LNCaP clone FGC (cell line): Measurements from ENCODE around the gene SMARCC2.
"Not testable (repeated sequence)": the region's sequence is repeated elsewhere in the genome, so short reads cannot be mapped to it uniquely, and the experiment has no call there.

Source experiments
- DNase-seq: peaks from one replicate; pipeline ENCODE4 v3.0.0-alpha.2; 2011; ENCODE audit warnings: low read depth
- H3K4me3 ChIP-seq: 2 replicates; pipeline ENCODE4 v1.5.1; 2011; ENCODE audit warnings: mild to moderate bottlenecking, low read depth, low read length, control low read depth
- CTCF ChIP-seq: IDR thresholded peaks from 2 replicates; pipeline ENCODE4 v1.5.1; 2012; ENCODE audit warnings: mild to moderate bottlenecking; ENCODE audit not compliant: control insufficient read depth, insufficient read depth; ENCODE audit errors: extremely low read depth

Gene SMARCC2

DNA sequence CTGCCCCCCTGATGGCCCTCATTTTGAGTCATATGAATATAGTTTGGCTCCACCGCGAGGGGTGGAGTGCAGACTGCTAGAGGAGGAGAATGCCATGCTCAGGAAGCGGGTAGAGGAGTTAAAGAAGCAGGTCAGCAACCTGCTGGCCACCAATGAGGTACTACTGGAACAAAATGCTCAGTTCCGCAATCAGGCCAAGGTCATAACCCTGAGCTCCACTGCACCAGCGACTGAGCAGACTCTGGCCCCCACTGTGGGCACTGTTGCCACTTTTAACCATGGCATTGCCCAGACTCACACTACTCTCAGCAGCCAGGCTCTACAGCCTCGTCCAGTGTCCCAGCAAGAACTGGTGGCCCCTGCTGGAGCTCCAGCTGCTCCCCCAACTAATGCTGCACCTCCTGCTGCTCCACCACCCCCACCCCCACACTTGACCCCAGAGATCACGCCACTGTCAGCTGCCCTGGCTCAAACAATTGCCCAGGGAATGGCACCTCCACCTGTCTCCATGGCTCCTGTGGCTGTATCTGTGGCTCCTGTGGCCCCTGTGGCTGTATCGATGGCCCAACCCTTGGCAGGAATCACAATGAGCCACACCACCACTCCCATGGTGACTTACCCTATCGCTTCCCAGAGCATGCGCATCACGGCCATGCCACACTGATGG is 67.9 kb downstream of the SMARCC2 start:
- H3K4me3 ChIP-seq: no peak overlapping the region
- no peak for DNase-seq
- TF ChIP-seq CTCF: no peak

DNA sequence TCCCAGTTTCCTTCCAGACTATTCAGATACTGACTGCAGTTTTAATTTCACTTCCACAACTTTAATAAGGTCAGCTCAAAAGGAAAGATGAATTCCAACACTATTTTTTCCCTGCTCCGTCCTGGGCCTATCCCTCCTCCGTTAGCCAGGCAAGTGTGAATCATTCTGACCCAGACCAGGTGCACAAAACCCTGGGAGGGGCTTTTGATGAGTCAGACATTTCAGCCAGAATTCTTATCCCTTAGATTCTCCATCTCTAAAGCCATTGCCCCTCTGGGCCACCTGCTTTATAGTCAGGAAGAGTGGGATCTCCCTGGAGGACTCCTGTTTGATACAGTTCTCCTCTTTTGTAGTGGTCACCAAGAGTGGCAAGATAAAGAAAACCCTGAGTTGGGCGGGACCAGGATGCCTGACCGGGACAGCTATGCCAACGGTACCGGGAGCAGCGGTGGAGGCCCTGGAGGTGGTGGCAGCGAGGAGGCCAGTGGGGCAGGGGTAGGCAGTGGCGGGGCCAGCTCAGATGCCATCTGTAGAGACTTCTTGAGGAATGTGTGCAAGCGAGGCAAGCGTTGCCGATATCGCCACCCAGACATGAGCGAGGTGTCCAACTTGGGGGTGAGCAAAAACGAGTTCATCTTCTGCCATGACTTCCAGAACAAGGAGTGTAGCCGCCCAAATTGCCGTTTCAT is 69.0 kb downstream of the SMARCC2 start:
- no peak for DNase-seq
- H3K4me3 ChIP-seq: no peak overlapping the region
- TF ChIP-seq CTCF: no peak

- peak; percentile 74 for DNase-seq
- TF ChIP-seq CTCF: peak; percentile 82
- peak overlapping the region; percentile 96 for H3K4me3 ChIP-seq
These were observed 69.9 kb downstream of the SMARCC2 start for GRCh38 chr12:56119361-56119796.

GRCh38 chr12:56118688-56119357 is 70.5 kb downstream of the SMARCC2 start:
- H3K4me3 ChIP-seq: peak overlapping the region; percentile 96
- TF ChIP-seq CTCF: no peak
- DNase-seq: no peak

- peak within 1 kb of the TSS; percentile 96 for H3K4me3 ChIP-seq
- TF ChIP-seq CTCF: peak; percentile 68
- peak; percentile 100 for DNase-seq
These were observed 71.2 kb downstream of the SMARCC2 start, which contains the start of gene ZC3H10 for GRCh38 chr12:56117778-56118687. ZC3H10 (plus strand) TSS chr12:56118266; CDS start chr12:56120563, 2,297 bp downstream.

DNA sequence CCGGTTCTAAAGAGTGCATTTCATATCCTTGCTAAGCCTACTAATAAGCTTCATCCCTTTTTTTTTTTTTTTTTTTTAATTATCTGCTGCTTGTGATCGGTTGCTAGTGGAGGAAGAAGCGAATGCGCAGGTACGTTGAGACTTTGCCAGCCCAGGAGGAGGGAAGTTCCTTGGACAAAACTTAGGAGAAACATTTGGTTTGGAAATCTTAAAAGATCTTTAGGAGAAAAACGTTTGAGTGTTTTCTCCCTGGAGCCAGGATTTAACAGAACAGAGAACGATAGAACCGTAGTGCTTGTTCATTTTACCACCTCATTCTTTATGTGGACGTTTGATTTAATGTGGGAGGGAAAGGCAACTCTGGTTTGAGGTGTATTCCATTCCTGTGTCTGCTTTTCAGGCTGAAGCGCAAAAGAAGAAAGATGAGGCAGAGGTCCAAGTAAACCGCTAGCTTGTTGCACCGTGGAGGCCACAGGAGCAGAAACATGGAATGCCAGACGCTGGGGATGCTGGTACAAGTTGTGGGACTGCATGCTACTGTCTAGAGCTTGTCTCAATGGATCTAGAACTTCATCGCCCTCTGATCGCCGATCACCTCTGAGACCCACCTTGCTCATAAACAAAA is 72.1 kb downstream of the SMARCC2 start:
- peak overlapping the region; percentile 96 for H3K4me3 ChIP-seq
- not testable (repeated sequence) for DNase-seq
